Adrenal gland (tissue), 12 donors: ENCODE measurements around the gene BACE2. TPM values are rescaled to one million over a fixed set of nuclear protein-coding genes. Genes with fewer than 3 reads are reported as not detected.

ENCODE experiments used
- DNase-seq, 7 donors: peaks; one replicate each; pipeline ENCODE4 v3.0.0-alpha.2; 2019 to 2020
- H3K27ac ChIP-seq, 5 donors: fragments of 200-600 bp; sonication (generic) in 4 of 5; 1 replicate in 3 of 5; 2 replicates in 2 of 5; pipeline versions ENCODE4 v1.5.1 to v1.8.0; 2016 to 2020; ENCODE audit warnings: mild to moderate bottlenecking in 1 of 5
- H3K27me3 ChIP-seq: fragments of 200-600 bp; 2 replicates; pipeline ENCODE4 v1.8.0; 2021
- H3K36me3 ChIP-seq, 2 donors: fragments of 200-600 bp; replicated peaks in 1 of 2; 1 replicate in 1 of 2; 2 replicates in 1 of 2; pipeline versions ENCODE4 v1.5.1 to v1.8.0; 2018 to 2022
- H3K4me1 ChIP-seq, 2 donors: fragments of 200-600 bp; replicated peaks in 1 of 2; 1 replicate in 1 of 2; 2 replicates in 1 of 2; pipeline versions ENCODE4 v1.5.1 to v1.8.0; 2018 to 2021
- H3K4me3 ChIP-seq, 4 donors: fragments of 200-600 bp; sonication (generic) in 3 of 4; one replicate each; pipeline ENCODE4 v1.5.1; 2016 to 2018
- H3K9me3 ChIP-seq, 3 donors: fragments of 200-600 bp; sonication (generic) in 1 of 3; replicated peaks in 1 of 3; 1 replicate in 2 of 3; 2 replicates in 1 of 3; pipeline versions ENCODE4 v1.5.1 to v1.8.0; 2016 to 2021
- CTCF ChIP-seq, 6 experiments: fragments of 450-650 bp in 4 of 6; fragments of 200-600 bp in 2 of 6; sonication (generic) in 1 of 6; IDR thresholded peaks; 1 replicate in 5 of 6; 2 replicates in 1 of 6; pipeline versions ENCODE4 v1.5.1 to v1.8.0; 2016 to 2021; ENCODE audit warnings: antibody characterized with exemption in 6 of 6, mild to moderate bottlenecking in 2 of 6, moderate library complexity in 1 of 6
- POLR2A ChIP-seq, 2 donors: fragments of 450-650 bp; IDR thresholded peaks; one replicate each; pipeline ENCODE4 v1.6.1; 2017; ENCODE audit warnings: antibody characterized with exemption in 2 of 2, mild to moderate bottlenecking in 2 of 2, moderate library complexity in 1 of 2
- WGBS, 4 donors: extraction: QIAGEN DNeasy Blood & Tissue Kit in 2 of 4; methylation state at CpG; one replicate each; pipeline versions ENCODE4 v1.1.5 to v1.1.7; 2013 to 2017; 5-methylcytosine and 5-hydroxymethylcytosine counted together
- intact Hi-C, 2 donors: fragments of 100-400 bp; cut with DNase I; formaldehyde crosslinking; loops; one replicate each; pipeline versions ENCODE4 v1.14.1 to v1.15.0; 2022 to 2023
- polyA plus RNA-seq, 3 donors: library from polyadenylated mRNA; stranded (reverse); fragments of 200-250 nt in 2 of 3; fragments of 350-450 nt in 1 of 3; fragmentation: Illumina TruSeq in 1 of 3; extraction: RNeasy Lipid Tissue Mini Kit (QIAGEN cat#74804) in 1 of 3; gene quantifications; one replicate each; pipeline ENCODE4 v1.2.3, GENCODE V29; 2013 to 2014
- total RNA-seq, 9 donors: library from RNA; depleted of rRNA in 4 of 9; stranded (reverse); fragments of >200 nt in 4 of 9; fragments of 120-200 nt in 1 of 9; fragmentation: NEBNext Ultra II Directional in 1 of 9; extraction: Animal tissue kit (Norgen Biotek cat#: 25700) in 1 of 9; gene quantifications; one replicate each; pipeline versions ENCODE4 v1.1.0 to v1.2.4, GENCODE V29; 2013 to 2023
- donor health status: healthy with polysubstance abuse.
- donor health status: Bipolar disorder and iron deficiency.
- donor health status: DM: yes; HTN: yes; CAD: no.
- donor health status: DM: no; HTN: no; CAD: no.
- donor health status: DM: no; HTN: no; CAD: no.
- donor health status: DM: yes; HTN: yes; CAD: no.

The BACE2 gene
- total and polyA plus RNA-seq, 12 donors: 3.9 to 24.4 (median 13.8) TPM

GRCh38 chr21:41137889-41138288, 30.1 kb upstream of the BACE2 start:
- WGBS, 4 donors: 75 to 83% (median 77%) methylated on average over 6 of the region's 6 CpGs
- intact Hi-C loops: no loop called here
- no peaks in the 10 kb centered on the region for H3K36me3 ChIP-seq
- H3K4me1 ChIP-seq: no peaks in the 10 kb centered on the region
- no peaks in the 10 kb centered on the region for H3K9me3 ChIP-seq
- TF ChIP-seq POLR2A (IDR thresholded peaks at IDR 0.05) (no peak), CTCF (IDR thresholded peaks at IDR 0.05) (no peak)
- no peaks in the 10 kb centered on the region for H3K27me3 ChIP-seq
- DNase-seq: no peak
- no peak overlapping the region for H3K4me3 ChIP-seq
- H3K27ac ChIP-seq: no peak overlapping the region

- 70 to 88% (median 82%) methylated on average over 2 to 6 of the region's 6 CpGs for WGBS, 4 donors
- Histone ChIP-seq H3K36me3 (no peaks in the 10 kb centered on the region), H3K27ac (no peak overlapping the region), H3K9me3 (no peaks in the 10 kb centered on the region), H3K27me3 (no peaks in the 10 kb centered on the region), H3K4me1 (no peaks in the 10 kb centered on the region), H3K4me3 (no peak overlapping the region)
- intact Hi-C loops: no loop called here
- no peak for TF ChIP-seq CTCF (IDR thresholded peaks at IDR 0.05)
- TF ChIP-seq POLR2A (IDR thresholded peaks at IDR 0.05): no peak
- no peak for DNase-seq
Observed at GRCh38 chr21:41138711-41139110, 29.2 kb upstream of the BACE2 start.

DNA sequence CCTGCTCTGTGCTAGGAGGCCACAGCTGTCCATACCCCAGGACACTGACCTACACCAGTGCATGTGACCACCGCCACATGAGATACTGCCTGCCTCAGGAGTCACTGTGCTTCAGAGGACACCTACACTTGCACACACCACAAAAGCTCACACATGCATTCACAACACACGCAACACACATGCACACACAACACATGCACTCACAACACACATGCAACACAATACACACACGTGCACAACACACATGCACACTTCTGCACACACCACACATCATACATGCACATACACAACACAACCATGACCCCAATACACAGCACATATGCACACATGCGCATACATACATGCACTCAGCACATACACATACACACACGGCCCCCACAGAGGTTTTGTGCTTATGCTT, 28.7 kb upstream of the BACE2 start:
- no peaks in the 10 kb centered on the region for H3K27me3 ChIP-seq
- DNase-seq: no peak
- TF ChIP-seq CTCF (IDR thresholded peaks at IDR 0.05) (no peak), POLR2A (IDR thresholded peaks at IDR 0.05) (no peak)
- no peaks in the 10 kb centered on the region for H3K9me3 ChIP-seq
- no peaks in the 10 kb centered on the region for H3K36me3 ChIP-seq
- 71 to 84% (median 74%) methylated on average over 5 of the region's 5 CpGs for WGBS, 4 donors
- no peak overlapping the region for H3K4me3 ChIP-seq
- intact Hi-C loops: no loop called here
- H3K4me1 ChIP-seq: no peaks in the 10 kb centered on the region
- H3K27ac ChIP-seq: no peak overlapping the region

DNA sequence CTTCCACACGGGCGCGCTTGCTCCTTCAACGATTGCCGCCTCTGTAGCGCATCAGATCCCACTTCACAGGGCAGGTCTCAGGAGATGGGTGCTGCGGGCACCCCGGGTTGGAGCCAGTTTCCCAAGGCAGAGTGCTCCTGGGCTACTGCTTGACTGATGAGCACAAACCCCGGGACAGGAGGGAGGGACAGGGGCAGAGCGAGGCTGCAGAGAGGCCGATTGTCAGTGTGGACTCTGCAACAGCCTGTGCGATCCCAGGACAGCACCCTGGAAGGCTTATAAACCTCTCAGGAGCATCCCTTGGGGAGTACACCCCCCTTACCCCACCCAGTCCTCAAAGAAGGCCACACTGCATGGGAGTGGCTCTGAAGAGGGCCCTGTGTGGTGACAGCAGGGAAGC, 28.0 kb upstream of the BACE2 start:
- intact Hi-C loops: no loop called here
- TF ChIP-seq CTCF (IDR thresholded peaks at IDR 0.05) (no peak), POLR2A (IDR thresholded peaks at IDR 0.05) (no peak)
- H3K27ac ChIP-seq: no peak overlapping the region
- H3K36me3 ChIP-seq: no peaks in the 10 kb centered on the region
- no peak overlapping the region for H3K4me3 ChIP-seq
- no peaks in the 10 kb centered on the region for H3K4me1 ChIP-seq
- H3K9me3 ChIP-seq: no peaks in the 10 kb centered on the region
- 86 to 95% (median 91%) methylated on average over 8 to 12 of the region's 12 CpGs for whole genome bisulfite sequencing, 4 donors
- no peaks in the 10 kb centered on the region for H3K27me3 ChIP-seq
- no peak for DNase-seq
